HG03060 (cell line): Measurements from ENCODE around the gene STX12.
"Not testable (repeated sequence)": the region's sequence is repeated elsewhere in the genome, so short reads cannot be mapped to it uniquely, and the experiment has no call there.

Experiments used
- ATAC-seq: cut with Tn5 transposase; IDR thresholded peaks from one replicate; pipeline ENCODE4 v1.9.1; 2021; ENCODE audit warnings: low read depth, moderate number of reproducible peaks; ENCODE audit not compliant: unreplicated experiment

Gene STX12

GRCh38 chr1:27824411-27824810 lies 51.4 kb downstream of the STX12 start:
- no peak for ATAC-seq

GRCh38 chr1:27829339-27829960 lies 56.4 kb downstream of the STX12 start:
- not testable (repeated sequence) for ATAC-seq

- peak; percentile 88 for ATAC-seq
These were observed 57.8 kb downstream of the STX12 start, which contains the start of gene PPP1R8 for GRCh38 chr1:27830621-27831440. PPP1R8 (plus strand) TSS chr1:27830782; CDS start chr1:27830836, 54 bp downstream.

GRCh38 chr1:27831568-27832410 lies 58.8 kb downstream of the STX12 start:
- no peak for ATAC-seq

GRCh38 chr1:27832762-27833161 lies 59.7 kb downstream of the STX12 start:
- ATAC-seq, result no peak

- ATAC-seq, result no peak
These were observed 60.5 kb downstream of the STX12 start for GRCh38 chr1:27833470-27833869.

- no peak for ATAC-seq
These were observed 62.0 kb downstream of the STX12 start for GRCh38 chr1:27835046-27835445.

GRCh38 chr1:27835501-27835900 lies 62.5 kb downstream of the STX12 start:
- ATAC-seq, result no peak

- no peak for ATAC-seq
These were observed 76.9 kb downstream of the STX12 start for GRCh38 chr1:27849951-27850350.

GRCh38 chr1:27855085-27855484 lies 82.1 kb downstream of the STX12 start:
- no peak for ATAC-seq

GRCh38 chr1:27856561-27857343 lies 83.7 kb downstream of the STX12 start:
- ATAC-seq, result no peak

- ATAC-seq, result not testable (repeated sequence)
These were observed 84.5 kb downstream of the STX12 start for GRCh38 chr1:27857552-27857951.

GRCh38 chr1:27858072-27858948 lies 85.3 kb downstream of the STX12 start:
- no peak for ATAC-seq

GRCh38 chr1:27858949-27859576 lies 86.0 kb downstream of the STX12 start:
- ATAC-seq, result no peak

GRCh38 chr1:27861436-27861835 lies 88.4 kb downstream of the STX12 start:
- ATAC-seq, result no peak

GRCh38 chr1:27862004-27862403 lies 89.0 kb downstream of the STX12 start:
- no peak for ATAC-seq

- ATAC-seq, result no peak
These were observed 89.9 kb downstream of the STX12 start for GRCh38 chr1:27862671-27863537.

GRCh38 chr1:27863538-27863915 lies 90.5 kb downstream of the STX12 start:
- no peak for ATAC-seq
